ENCODE data around the gene CDKN2AIPNL.

Gene CDKN2AIPNL

GRCh38 chr5:134438721-134439123 is 27.0 kb upstream of the CDKN2AIPNL start:
- ChIA-PET CTCF (no interaction called here), POLR2A (no interaction called here)
- no peaks in the 10 kb centered on the region for H3K9me3 ChIP-seq (ENCODE audit: control insufficient read depth, insufficient read depth, low read depth, low read length)
- no peaks in the 10 kb centered on the region for H3K36me3 ChIP-seq (ENCODE audit: control insufficient read depth in 2 of 2, insufficient read depth in 1 of 2, low read length in 2 of 2)
- H3K4me1 ChIP-seq (ENCODE audit: control insufficient read depth, insufficient read depth, low read length), result no peaks in the 10 kb centered on the region
- no peak overlapping the region for H3K4me3 ChIP-seq (ENCODE audit: low read depth, low read length)
- TF ChIP-seq ZNF645 (tag by site-specific recombination; IDR thresholded peaks at IDR 0.05), result no peak
- no peak for TF ChIP-seq ZNF549 (tag by site-specific recombination; IDR thresholded peaks at IDR 0.05)
- TF ChIP-seq OSR2 (tag by site-specific recombination; IDR thresholded peaks at IDR 0.05), result no peak
- no peak for TF ChIP-seq ZNF629 (tag by site-specific recombination; IDR thresholded peaks at IDR 0.05)
- no peak for TF ChIP-seq KLF10 (tag by site-specific recombination; IDR thresholded peaks at IDR 0.05)
- TF ChIP-seq ZNF239 (tag by site-specific recombination; IDR thresholded peaks at IDR 0.05), result no peak
- TF ChIP-seq ZFP69B (tag by site-specific recombination; IDR thresholded peaks at IDR 0.05), result no peak
- TF ChIP-seq ZNF37A (tag by site-specific recombination; IDR thresholded peaks at IDR 0.05), result no peak
- no peak for TF ChIP-seq ZNF394 (tag by site-specific recombination; IDR thresholded peaks at IDR 0.05; ENCODE audit: borderline replicate concordance)
- TF ChIP-seq ZNF169 (tag by site-specific recombination; IDR thresholded peaks at IDR 0.05), result no peak
- TF ChIP-seq ZNF146 (tag by site-specific recombination; IDR thresholded peaks at IDR 0.05), result no peak
- TF ChIP-seq HOXD13 (CRISPR knock-in tag; IDR thresholded peaks at IDR 0.05; ENCODE audit: borderline replicate concordance), result no peak
- TF ChIP-seq ZSCAN4 (tag by site-specific recombination; IDR thresholded peaks at IDR 0.05), result no peak
- no peak for TF ChIP-seq ZNF2 (tag by site-specific recombination; IDR thresholded peaks at IDR 0.05)
- no peak for TF ChIP-seq TCF7L2 (IDR thresholded peaks at IDR 0.05; ENCODE audit: borderline replicate concordance, low read depth, low read length)
- TF ChIP-seq ZNF155 (tag by site-specific recombination; IDR thresholded peaks at IDR 0.05), result no peak
- no peak for TF ChIP-seq BCL6B (tag by site-specific recombination; IDR thresholded peaks at IDR 0.05)
- no peak overlapping the region for H3K27ac ChIP-seq (ENCODE audit: extremely low read depth, low read depth, low read length)

- Histone ChIP-seq H3K4me1 (ENCODE audit: control insufficient read depth, insufficient read depth, low read length) (no peaks in the 10 kb centered on the region), H3K4me3 (ENCODE audit: low read depth, low read length) (no peak overlapping the region), H3K36me3 (ENCODE audit: control insufficient read depth in 2 of 2, insufficient read depth in 1 of 2, low read length in 2 of 2) (no peaks in the 10 kb centered on the region), H3K9me3 (ENCODE audit: control insufficient read depth, insufficient read depth, low read depth, low read length) (no peaks in the 10 kb centered on the region), H3K27ac (ENCODE audit: extremely low read depth, low read depth, low read length) (no peak overlapping the region)
- CTCF ChIA-PET, result no interaction called here
- POLR2A ChIA-PET, result no interaction called here
- TF ChIP-seq ZNF792 (tag by site-specific recombination; IDR thresholded peaks at IDR 0.05) (no peak), ZNF394 (tag by site-specific recombination; IDR thresholded peaks at IDR 0.05; ENCODE audit: borderline replicate concordance) (no peak), REPIN1 (tag by site-specific recombination; IDR thresholded peaks at IDR 0.05; ENCODE audit: low read depth) (no peak), ZNF843 (tag by site-specific recombination; IDR thresholded peaks at IDR 0.05) (no peak), ZNF335 (tag by site-specific recombination; conservative IDR thresholded peaks at IDR 0.05) (no peak), ZNF664 (tag by site-specific recombination; IDR thresholded peaks at IDR 0.05) (no peak), ZSCAN4 (tag by site-specific recombination; IDR thresholded peaks at IDR 0.05) (no peak), YY2 (tag by site-specific recombination; IDR thresholded peaks at IDR 0.05) (no peak), SALL2 (tag by site-specific recombination; IDR thresholded peaks at IDR 0.05; ENCODE audit: borderline replicate concordance) (no peak), ZNF621 (tag by site-specific recombination; IDR thresholded peaks at IDR 0.05) (no peak), KLF17 (tag by site-specific recombination; IDR thresholded peaks at IDR 0.05) (no peak), ZNF776 (tag by site-specific recombination; IDR thresholded peaks at IDR 0.05; ENCODE audit: borderline replicate concordance) (no peak), ATF2 (tag by site-specific recombination; IDR thresholded peaks at IDR 0.05; ENCODE audit: low read depth) (no peak), ZNF274 (IDR thresholded peaks at IDR 0.05; ENCODE audit: low read length) (no peak), ZNF274 (tag by site-specific recombination; IDR thresholded peaks at IDR 0.05; ENCODE audit: borderline replicate concordance) (no peak)
These were observed 26.3 kb upstream of the CDKN2AIPNL start for GRCh38 chr5:134437847-134438581.

Data from HEK293 (cell line).